Left cardiac atrium (tissue), 4 donors: ENCODE data around the gene CLIP4. TPM values are rescaled to one million over a fixed set of nuclear protein-coding genes. Genes with fewer than 3 reads are reported as not detected.
A peak's percentile ranks its signal among the peaks of the same experiment; 100 is the strongest.
"Not testable (repeated sequence)": the region's sequence is repeated elsewhere in the genome, so short reads cannot be mapped to it uniquely, and the experiment has no call there.

Source experiments
- ATAC-seq, 2 donors: fragments of 200-7000 bp; cut with Tn5 transposase; one replicate each; pipeline ENCODE4 v1.9.1; 2020; ENCODE audit warnings: mild to moderate bottlenecking in 2 of 2, moderate library complexity in 2 of 2
- DNase-seq: peaks from one replicate; pipeline ENCODE4 v3.0.0-alpha.2; 2020
- intact Hi-C, 2 donors: fragments of 100-400 bp; cut with DNase I; formaldehyde crosslinking; loops; one replicate each; pipeline versions ENCODE4 v1.14.1 to v1.15.1; 2022 to 2023
- long read RNA-seq: library from polyadenylated mRNA; unstranded; transcript quantifications from one replicate; pipeline ENCODE4 v2.0.0, GENCODE V29; 2021
- total RNA-seq, 2 donors: library from RNA; stranded (reverse); fragmentation: NEBNext Ultra II Directional; extraction: Animal tissue kit (Norgen Biotek cat#: 25700); gene quantifications; one replicate each; pipeline ENCODE4 v1.2.1, GENCODE V29; 2021
- donor health status: DM: no; HTN: yes; CAD: no.
- donor health status: DM: no; HTN: yes; CAD: no; lungs with severe emphysema.
- donor health status: DM: yes; HTN: yes; CAD: no.
- donor health status: Dilated cardiomyopathy.

CLIP4 gene
- total RNA-seq, result 10 to 100 TPM; 45.1 to 63.1 TPM
- long read RNA-seq, full-length matches to known transcripts, result 29 of 64 reads
- long read RNA-seq, partial matches to known transcripts, result 16 of 64 reads
- long read RNA-seq, other reads (novel, unspliced or antisense), result 19 of 64 reads

DNA sequence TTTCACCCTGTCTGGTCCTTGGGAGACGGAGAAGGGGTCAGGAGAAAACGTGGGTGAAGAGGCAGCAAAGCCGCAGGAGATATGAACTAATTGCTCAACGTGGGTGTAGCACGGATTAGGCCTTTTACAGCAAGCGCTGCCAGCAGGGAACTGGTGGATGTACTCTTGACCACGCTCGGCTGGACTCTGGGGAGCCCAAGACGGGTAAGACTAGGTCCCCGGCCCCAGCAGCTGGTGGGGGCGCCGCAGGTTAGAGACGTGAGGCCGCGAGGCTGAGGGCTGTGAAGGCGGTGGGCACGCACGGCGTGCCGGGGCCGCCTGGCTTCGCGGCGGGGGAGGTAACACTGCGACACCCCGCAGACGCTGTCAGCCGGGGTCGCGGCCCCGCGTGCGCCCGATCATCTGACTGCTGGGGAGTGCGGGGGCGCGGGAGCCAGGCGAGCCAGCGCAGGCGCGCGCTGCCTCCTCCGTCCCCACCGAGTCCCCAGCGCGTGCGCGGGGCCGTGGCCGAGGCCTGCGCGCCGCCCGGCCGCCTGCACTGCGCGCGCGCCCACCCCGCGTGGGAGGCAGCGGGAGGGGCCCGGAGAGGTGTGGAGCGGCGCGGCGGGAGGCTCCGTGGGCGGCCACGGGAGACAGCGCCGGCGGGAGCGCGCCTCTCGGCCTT, at the start of gene CLIP4:
Gene CLIP4, plus strand, starts transcription at position 470 of the 664 bp plus-strand sequence. CDS start 5,974 bp downstream, outside the sequence.
- DNase-seq (peak; percentile 67), ATAC-seq (peak; percentile 83 to 92)
- intact Hi-C loops, result loop anchor here in 1 of 2 donors (10.0 kb wide), 1 partner anchor 100 kb away; no protein-coding TSS in a partner anchor

DNA sequence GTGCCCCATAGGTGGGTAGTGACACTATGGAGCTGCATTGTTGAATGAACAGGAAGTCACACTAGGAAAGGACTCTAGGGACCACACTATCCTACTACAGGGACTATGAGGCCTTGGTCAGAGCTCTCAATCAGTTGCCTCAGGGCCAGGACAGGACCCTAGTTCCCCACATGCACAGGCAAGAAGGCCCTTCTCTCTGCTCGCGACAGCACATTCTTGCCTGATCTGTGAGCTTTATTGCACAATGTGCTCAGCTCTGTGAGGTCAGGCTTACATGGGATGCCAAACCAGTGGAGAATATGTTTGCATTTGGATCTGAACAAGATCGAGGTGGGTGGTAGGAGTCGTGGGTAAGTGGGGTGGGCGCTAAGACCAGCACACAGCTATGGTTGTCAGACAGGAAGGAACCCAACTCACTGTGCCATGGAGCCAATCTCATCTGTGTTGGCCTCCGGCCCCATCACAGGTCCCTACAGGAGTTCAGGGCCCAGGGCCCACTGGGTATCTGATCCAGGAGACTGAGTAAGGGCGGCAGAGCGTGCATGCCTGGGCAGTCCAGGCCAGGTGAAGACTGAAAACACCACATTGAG, 48.8 kb upstream of the CLIP4 start:
- DNase-seq (no peak), ATAC-seq (peak; percentile 3 to 54)
- intact Hi-C loops, result no loop called here

- intact Hi-C loops, result no loop called here
- ATAC-seq, result peak in 1 of 2 donors; percentile 35
- no peak for DNase-seq
Measured at GRCh38 chr2:29066997-29067605, 48.1 kb upstream of the CLIP4 start.

DNA sequence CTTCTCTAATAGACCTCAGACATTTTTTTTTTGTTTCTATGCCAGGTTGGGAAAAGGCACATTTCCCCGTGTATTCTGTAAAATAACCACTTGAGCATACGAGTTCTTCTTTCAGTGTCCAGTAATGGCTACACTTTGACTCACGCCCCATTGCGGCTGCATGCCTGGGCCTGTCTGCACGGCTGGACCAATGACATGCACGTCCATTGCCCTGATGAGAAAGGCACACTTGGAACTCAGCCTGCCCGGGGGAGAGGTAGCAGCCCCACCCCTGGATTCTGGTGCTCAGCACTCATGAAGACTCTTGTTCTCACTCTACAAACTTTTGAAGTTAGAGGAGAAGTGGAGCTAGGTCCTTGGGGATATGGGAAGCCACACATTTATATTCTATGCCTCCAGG, 46.7 kb upstream of the CLIP4 start:
- DNase-seq, result no peak
- intact Hi-C loops, result no loop called here
- ATAC-seq, result no peak

DNA sequence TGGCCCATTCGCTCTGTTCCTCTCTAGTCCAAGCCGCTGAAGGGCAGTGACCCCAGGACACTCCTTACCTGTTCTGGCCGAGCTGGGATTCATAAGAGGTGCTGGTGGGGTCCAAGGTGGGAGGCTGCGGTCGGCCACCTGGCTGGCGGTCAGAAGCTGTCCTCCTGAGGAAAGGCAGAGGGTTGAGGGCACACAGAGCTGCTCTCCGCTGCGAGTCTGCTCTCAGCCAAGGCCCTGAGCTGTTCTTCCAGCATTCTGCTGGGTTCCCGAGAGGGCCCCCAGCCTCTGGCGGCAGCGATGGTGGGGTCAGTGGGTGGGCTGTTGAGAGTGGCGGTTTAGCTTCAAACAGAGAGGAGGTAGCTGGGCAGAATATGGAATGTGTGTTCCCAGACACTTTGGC, 44.7 kb upstream of the CLIP4 start:
- DNase-seq (no peak), ATAC-seq (no peak)
- intact Hi-C loops, result no loop called here

- DNase-seq, result no peak
- intact Hi-C loops, result no loop called here
- ATAC-seq, result no peak
Measured at GRCh38 chr2:29071032-29071975, 43.9 kb upstream of the CLIP4 start.

DNA sequence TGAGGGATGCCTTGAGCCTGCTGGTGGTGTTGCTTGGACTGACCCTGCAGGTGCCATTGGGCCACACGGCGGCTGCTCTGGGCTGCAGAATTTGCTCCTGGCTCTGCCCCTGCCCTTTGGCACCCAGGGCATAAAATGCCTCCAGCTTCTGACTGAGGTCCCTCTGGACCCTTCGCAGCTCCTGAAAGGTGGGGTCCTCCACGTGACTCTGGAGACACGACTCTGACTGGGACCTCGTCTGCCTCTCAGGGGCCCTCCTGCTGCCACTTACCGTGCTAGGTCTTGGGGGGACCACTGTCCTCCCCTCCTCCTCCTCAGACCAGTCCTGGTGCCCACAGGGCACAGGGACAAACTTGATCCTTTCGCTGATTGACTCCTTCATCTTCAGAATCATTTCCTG, 43.0 kb upstream of the CLIP4 start:
- ATAC-seq (no peak), DNase-seq (no peak)
- intact Hi-C loops, result no loop called here

- no peak for ATAC-seq
- intact Hi-C loops, result no loop called here
- no peak for DNase-seq
Measured at GRCh38 chr2:29072971-29073725, 42.1 kb upstream of the CLIP4 start.

- intact Hi-C loops, result no loop called here
- DNase-seq (no peak), ATAC-seq (no peak)
Measured at GRCh38 chr2:29073933-29074332, 41.3 kb upstream of the CLIP4 start.

GRCh38 chr2:29074411-29074810, 40.8 kb upstream of the CLIP4 start, which contains the start of gene PCARE:
TSS of gene PCARE (minus strand) at chr2:29074523. CDS start at chr2:29074261, 262 bp downstream.
- intact Hi-C loops, result no loop called here
- DNase-seq (no peak), ATAC-seq (peak; percentile 65 to 66)

DNA sequence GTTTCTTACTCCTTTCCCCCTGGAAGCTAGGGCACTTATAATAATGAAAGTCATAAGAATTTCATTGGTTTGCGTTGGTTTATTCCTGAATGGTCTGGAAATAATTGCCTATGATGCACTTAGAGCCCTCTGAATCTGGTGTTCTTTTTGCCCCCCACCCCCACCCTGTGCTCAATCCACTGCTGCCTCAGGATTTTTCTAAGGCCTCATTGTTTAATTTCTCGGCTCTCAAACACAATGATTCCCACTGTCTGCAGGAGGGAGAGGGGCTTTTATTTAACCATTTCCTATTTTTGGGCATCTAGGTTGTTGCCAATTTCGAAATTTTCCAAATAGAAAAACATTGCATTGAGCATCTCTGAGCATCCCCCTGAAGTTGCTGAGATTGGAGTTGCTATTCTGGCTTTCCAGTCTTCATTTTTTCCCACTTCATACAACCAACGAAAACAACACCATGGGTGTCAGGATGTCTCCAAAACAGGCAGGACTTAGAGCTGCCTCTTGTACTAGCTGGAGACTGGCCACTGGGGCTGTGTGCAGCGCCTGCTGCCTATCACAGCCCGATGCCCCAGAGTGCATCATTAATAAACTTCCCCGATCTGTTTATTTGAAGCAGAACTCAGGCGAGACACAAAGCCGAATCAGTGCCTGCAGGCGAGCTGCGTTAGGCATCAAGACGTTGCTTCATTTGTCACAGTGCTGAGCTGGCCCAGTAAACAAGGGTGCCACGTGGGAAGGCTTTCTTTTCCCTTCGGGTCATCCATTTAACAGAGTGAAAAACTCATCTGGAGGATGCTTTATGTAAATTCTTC, 39.1 kb upstream of the CLIP4 start:
- DNase-seq, result no peak
- peak; percentile 24 to 70 for ATAC-seq
- intact Hi-C loops, result no loop called here

DNA sequence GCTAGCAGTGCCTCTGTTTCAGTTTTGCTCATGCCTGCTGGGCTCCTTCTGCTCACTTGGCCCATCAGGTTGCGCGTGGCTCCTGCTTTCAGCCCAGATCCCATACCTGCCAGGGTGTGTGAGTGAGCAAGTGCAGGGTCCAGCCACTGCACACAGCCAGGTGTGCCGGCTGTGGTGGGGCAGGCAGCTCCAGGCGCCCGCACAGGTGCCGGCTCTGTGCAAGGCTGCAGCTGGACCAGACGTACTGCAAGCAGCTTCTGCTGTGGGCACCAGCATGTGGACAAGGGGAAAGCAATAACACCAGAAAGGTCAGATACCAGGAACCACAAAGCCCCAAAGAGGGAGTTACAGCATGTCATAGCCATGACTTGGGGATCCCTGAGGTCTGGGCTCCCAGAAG, 35.3 kb upstream of the CLIP4 start:
- no peak for ATAC-seq
- intact Hi-C loops, result no loop called here
- no peak for DNase-seq

- ATAC-seq (peak; percentile 15 to 55), DNase-seq (no peak)
- intact Hi-C loops, result no loop called here
Measured at GRCh38 chr2:29080886-29081743, 34.1 kb upstream of the CLIP4 start.

DNA sequence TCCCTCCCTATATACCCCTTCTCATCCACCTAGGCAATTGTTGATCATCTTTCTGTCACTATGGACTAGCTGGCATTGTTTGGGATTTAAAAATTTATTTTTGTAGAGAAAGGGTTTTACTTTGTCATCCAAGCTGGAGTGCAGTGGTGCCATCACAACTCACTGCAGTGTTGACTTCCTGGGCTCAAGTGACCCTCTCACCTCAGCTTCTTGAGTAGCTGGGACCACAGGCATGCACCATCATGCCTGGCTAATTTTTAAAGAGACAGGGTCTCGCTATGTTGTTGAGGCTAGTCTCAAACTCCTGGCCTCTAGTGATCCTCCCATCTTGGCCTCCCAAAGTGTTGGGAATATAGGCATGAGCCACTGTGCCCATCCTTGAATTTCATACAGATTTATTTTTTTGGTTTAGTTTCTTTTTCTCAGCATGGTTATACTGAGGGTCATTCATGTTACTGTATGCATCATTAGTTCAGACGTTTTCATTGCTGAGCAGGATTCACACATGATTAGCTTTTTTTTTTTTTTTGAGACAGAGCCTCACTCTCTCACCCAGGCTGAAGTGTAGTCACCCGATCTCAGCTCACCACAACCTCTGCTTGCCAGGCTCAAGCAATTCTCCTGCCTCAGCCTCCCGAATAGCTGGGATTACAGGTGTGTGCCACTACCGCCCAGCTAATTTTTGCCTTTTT, 32.3 kb upstream of the CLIP4 start:
- no peak for ATAC-seq
- intact Hi-C loops, result no loop called here
- DNase-seq, result no peak

- no peak for ATAC-seq
- no peak for DNase-seq
- intact Hi-C loops, result no loop called here
Measured at GRCh38 chr2:29084554-29084953, 30.7 kb upstream of the CLIP4 start.

DNA sequence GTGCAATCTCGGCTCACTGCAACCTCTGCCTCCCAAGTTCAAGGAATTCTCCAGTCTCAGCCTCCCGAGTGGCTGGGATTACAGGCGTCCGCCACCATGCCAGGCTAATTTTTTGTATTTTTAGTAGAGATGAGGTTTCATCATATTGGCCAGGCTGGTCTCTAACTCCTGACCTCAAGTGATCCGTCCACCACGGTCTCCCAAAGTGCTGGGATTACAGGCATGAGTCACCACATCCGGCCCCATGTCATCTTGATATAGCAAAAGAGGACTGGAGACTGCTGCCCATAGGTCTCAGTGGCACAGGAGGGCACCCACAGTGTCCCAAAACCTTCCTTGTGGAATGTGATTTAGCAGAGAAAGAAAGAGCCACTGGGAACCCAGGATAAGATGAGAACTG, 24.9 kb upstream of the CLIP4 start:
- ATAC-seq, intact Hi-C loops, DNase-seq: not testable (repeated sequence)
